PC-9 (cell line): ENCODE measurements around the gene ZDHHC17. TPM values are rescaled to one million over a fixed set of nuclear protein-coding genes. Genes with fewer than 3 reads are reported as not detected.

Source experiments
- BruUV-seq: library from RNA; stranded (reverse); fragments of 400-500 nt; replicated peaks from 2 replicates; lab custom pipeline; 2021; lab: Mats Ljungman, UMichigan
- CTCF ChIA-PET: fragments of 300-600 bp; sonication (Branson Sonifier 250); formaldehyde crosslinking; loops from one replicate; lab custom pipeline; 2022; ENCODE audit warnings: antibody characterized with exemption; lab: Charles Lee
- POLR2A ChIA-PET: fragments of 300-600 bp; sonication (Branson Sonifier 250); formaldehyde crosslinking; loops from one replicate; lab custom pipeline; 2022; ENCODE audit warnings: antibody characterized with exemption; ENCODE audit not compliant: unreplicated experiment; lab: Charles Lee
- DNase-seq, 2 experiments: peaks; one replicate each; pipeline versions ENCODE4 v3.0.0 to v3.0.0-alpha.2; 2015 to 2022; ENCODE audit warnings: mixed read lengths in 1 of 2
- H2AFZ ChIP-seq: fragments of 200-600 bp; sonication (generic); 2 replicates; pipeline ENCODE4 v1.8.1; 2017; ENCODE audit warnings: antibody characterized with exemption
- H3F3A ChIP-seq: fragments of 200-600 bp; sonication (generic); 2 replicates; pipeline ENCODE4 v1.8.1; 2017; ENCODE audit warnings: antibody characterized with exemption, mild to moderate bottlenecking, low read depth; ENCODE audit not compliant: insufficient read depth
- H3K27ac ChIP-seq: fragments of 200-600 bp; sonication (generic); 2 replicates; pipeline ENCODE4 v1.6.1; 2016; ENCODE audit warnings: mixed run types
- H3K27me3 ChIP-seq: fragments of 200-600 bp; sonication (generic); 2 replicates; pipeline ENCODE4 v1.6.1; 2016; ENCODE audit warnings: low read depth, mixed run types; ENCODE audit not compliant: insufficient read depth
- H3K36me3 ChIP-seq: fragments of 200-600 bp; sonication (generic); 2 replicates; pipeline ENCODE4 v1.6.1; 2016; ENCODE audit warnings: low read depth, mixed run types
- H3K4me1 ChIP-seq: fragments of 200-600 bp; sonication (generic); replicated peaks from 2 replicates; pipeline ENCODE4 v1.6.1; 2016; ENCODE audit warnings: mixed run types; ENCODE audit not compliant: insufficient read depth
- H3K4me2 ChIP-seq: fragments of 200-600 bp; sonication (generic); 2 replicates; pipeline ENCODE4 v1.6.1; 2017; ENCODE audit warnings: mixed run types
- H3K4me3 ChIP-seq: fragments of 200-600 bp; sonication (generic); 2 replicates; pipeline ENCODE4 v1.6.1; 2016; ENCODE audit warnings: mixed run types
- H3K79me2 ChIP-seq: fragments of 200-600 bp; sonication (generic); 2 replicates; pipeline ENCODE4 v1.6.1; 2017; ENCODE audit warnings: low read depth, mixed run types
- H3K9me2 ChIP-seq: fragments of 200-600 bp; sonication (generic); 2 replicates; pipeline ENCODE4 v1.8.1; 2017; ENCODE audit warnings: mild to moderate bottlenecking; ENCODE audit not compliant: insufficient read depth
- H3K9me3 ChIP-seq: fragments of 200-600 bp; sonication (generic); 2 replicates; pipeline ENCODE4 v1.8.1; 2016; ENCODE audit warnings: low read depth; ENCODE audit not compliant: insufficient read depth
- H4K20me1 ChIP-seq: fragments of 200-600 bp; sonication (generic); 2 replicates; pipeline ENCODE4 v1.8.1; 2017; ENCODE audit not compliant: insufficient read depth
- CTCF ChIP-seq: fragments of 200-600 bp; sonication (generic); conservative IDR thresholded peaks from 2 replicates; pipeline ENCODE4 v1.6.1; 2017; ENCODE audit warnings: mixed run types, antibody characterized with exemption, mild to moderate bottlenecking, moderate library complexity
- EZH2 ChIP-seq: fragments of 200-600 bp; sonication (generic); IDR thresholded peaks from 2 replicates; pipeline ENCODE4 v1.8.0; 2017; ENCODE audit warnings: antibody characterized with exemption, low read depth
- intact Hi-C: fragments of 100-400 bp; cut with micrococcal nuclease; formaldehyde crosslinking; loops from one replicate; pipeline ENCODE4 v1.10.0; 2022; ENCODE audit not compliant: unreplicated experiment
- total RNA-seq: library from RNA; stranded (reverse); gene quantifications from 2 replicates; pipeline ENCODE4 v1.2.3, GENCODE V29; 2021

ZDHHC17 gene
- total RNA-seq, 1 experiment from 2014 or later = 24.7 TPM

DNA sequence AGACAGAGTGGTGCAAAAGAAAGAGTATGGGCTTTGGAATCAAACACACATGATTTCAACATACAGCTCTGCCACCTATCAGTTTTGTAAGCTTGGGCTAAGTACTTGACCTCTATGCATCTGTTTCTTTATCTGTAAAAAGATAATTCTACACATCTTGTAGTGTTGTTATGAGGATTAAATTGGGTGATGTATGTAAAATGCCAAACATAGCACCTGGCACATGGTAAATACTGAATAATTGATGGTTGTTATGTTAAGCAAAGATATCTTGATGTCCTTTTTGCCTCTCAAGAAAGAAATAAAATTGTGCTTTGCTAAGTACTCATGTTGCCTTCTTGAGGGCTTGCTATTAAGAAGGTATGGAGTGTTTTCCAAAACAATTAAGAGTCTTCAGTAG lies 117.2 kb downstream of the ZDHHC17 start:
- Histone ChIP-seq H2AFZ (no peak overlapping the region), H3F3A (no peaks in the 10 kb centered on the region), H3K4me1 (no peaks in the 10 kb centered on the region), H4K20me1 (no peaks in the 10 kb centered on the region), H3K27ac (no peak overlapping the region), H3K27me3 (no peaks in the 10 kb centered on the region), H3K79me2 (no peaks in the 10 kb centered on the region), H3K9me3 (no peaks in the 10 kb centered on the region), H3K36me3 (no peaks in the 10 kb centered on the region), H3K4me3 (no peak overlapping the region), H3K9me2 (no peaks in the 10 kb centered on the region), H3K4me2 (no peak overlapping the region)
- BruUV-seq = no TSS peak
- CTCF ChIA-PET = no interaction called here
- no peak for TF ChIP-seq CTCF
- no peak for TF ChIP-seq EZH2
- DNase-seq = no peak
- intact Hi-C loops = no loop called here
- POLR2A ChIA-PET = no interaction called here

GRCh38 chr12:76882367-76882766 lies 118.5 kb downstream of the ZDHHC17 start:
- TF ChIP-seq EZH2 (no peak), CTCF (no peak)
- intact Hi-C loops = no loop called here
- no peak overlapping the region for H3K4me2 ChIP-seq
- H3K27ac ChIP-seq = no peak overlapping the region
- no peaks in the 10 kb centered on the region for H3K9me2 ChIP-seq
- no peak overlapping the region for H2AFZ ChIP-seq
- ChIA-PET CTCF (no interaction called here), POLR2A (interaction anchor here (0.6 kb wide), 1 partner anchor 863 kb away, joined by 28 read pairs; no protein-coding TSS in a partner anchor)
- no peaks in the 10 kb centered on the region for H4K20me1 ChIP-seq
- no peaks in the 10 kb centered on the region for H3F3A ChIP-seq
- no TSS peak for BruUV-seq
- H3K4me1 ChIP-seq = no peaks in the 10 kb centered on the region
- DNase-seq = no peak
- no peaks in the 10 kb centered on the region for H3K27me3 ChIP-seq
- no peaks in the 10 kb centered on the region for H3K79me2 ChIP-seq
- H3K4me3 ChIP-seq = no peak overlapping the region
- H3K36me3 ChIP-seq = no peaks in the 10 kb centered on the region
- no peaks in the 10 kb centered on the region for H3K9me3 ChIP-seq

GRCh38 chr12:76883151-76883550 lies 119.2 kb downstream of the ZDHHC17 start:
- Histone ChIP-seq H4K20me1 (no peaks in the 10 kb centered on the region), H3K4me3 (no peak overlapping the region), H3F3A (no peaks in the 10 kb centered on the region), H2AFZ (no peak overlapping the region), H3K27me3 (no peaks in the 10 kb centered on the region), H3K27ac (no peak overlapping the region), H3K9me3 (no peaks in the 10 kb centered on the region), H3K79me2 (no peaks in the 10 kb centered on the region), H3K36me3 (no peaks in the 10 kb centered on the region), H3K9me2 (no peaks in the 10 kb centered on the region), H3K4me1 (no peaks in the 10 kb centered on the region), H3K4me2 (no peak overlapping the region)
- no peak for DNase-seq
- CTCF ChIA-PET = no interaction called here
- no peak for TF ChIP-seq EZH2
- no peak for TF ChIP-seq CTCF
- POLR2A ChIA-PET = no interaction called here
- BruUV-seq = no TSS peak
- intact Hi-C loops = no loop called here
